GM06990 (cell line): ENCODE measurements around the gene MT1HL1.

Experiments used
- DNase-seq: peaks from one replicate; pipeline ENCODE4 v3.0.0-alpha.2; 2011; ENCODE audit not compliant: insufficient read length; ENCODE audit errors: extremely low read depth
- H3K27me3 ChIP-seq: replicated peaks from 2 replicates; pipeline ENCODE4 v1.6.0; 2011; ENCODE audit warnings: low read length; ENCODE audit not compliant: control insufficient read depth, insufficient read depth
- H3K36me3 ChIP-seq: 2 replicates; pipeline ENCODE4 v1.5.1; 2011; ENCODE audit warnings: low read length; ENCODE audit not compliant: control insufficient read depth, insufficient read depth
- H3K4me3 ChIP-seq: replicated peaks from 2 replicates; pipeline ENCODE4 v1.5.1; 2011; ENCODE audit warnings: low read depth, mild to moderate bottlenecking, control low read depth, low read length
- TF ChIP-seq, protein P1 (sequence below): IDR thresholded peaks from 2 replicates; pipeline ENCODE4 v1.5.1; 2011; ENCODE audit warnings: low read length, control low read depth, mild to moderate bottlenecking, inconsistent platforms; ENCODE audit not compliant: insufficient read depth, poor library complexity, severe bottlenecking

The MT1HL1 gene

GRCh38 chr1:236957235-236957634 lies 47.0 kb downstream of the MT1HL1 start:
- H3K27me3 ChIP-seq, result no peaks in the 10 kb centered on the region
- no peak overlapping the region for H3K4me3 ChIP-seq
- no peaks in the 10 kb centered on the region for H3K36me3 ChIP-seq
- DNase-seq, result no peak
- TF ChIP-seq, protein P1, sequence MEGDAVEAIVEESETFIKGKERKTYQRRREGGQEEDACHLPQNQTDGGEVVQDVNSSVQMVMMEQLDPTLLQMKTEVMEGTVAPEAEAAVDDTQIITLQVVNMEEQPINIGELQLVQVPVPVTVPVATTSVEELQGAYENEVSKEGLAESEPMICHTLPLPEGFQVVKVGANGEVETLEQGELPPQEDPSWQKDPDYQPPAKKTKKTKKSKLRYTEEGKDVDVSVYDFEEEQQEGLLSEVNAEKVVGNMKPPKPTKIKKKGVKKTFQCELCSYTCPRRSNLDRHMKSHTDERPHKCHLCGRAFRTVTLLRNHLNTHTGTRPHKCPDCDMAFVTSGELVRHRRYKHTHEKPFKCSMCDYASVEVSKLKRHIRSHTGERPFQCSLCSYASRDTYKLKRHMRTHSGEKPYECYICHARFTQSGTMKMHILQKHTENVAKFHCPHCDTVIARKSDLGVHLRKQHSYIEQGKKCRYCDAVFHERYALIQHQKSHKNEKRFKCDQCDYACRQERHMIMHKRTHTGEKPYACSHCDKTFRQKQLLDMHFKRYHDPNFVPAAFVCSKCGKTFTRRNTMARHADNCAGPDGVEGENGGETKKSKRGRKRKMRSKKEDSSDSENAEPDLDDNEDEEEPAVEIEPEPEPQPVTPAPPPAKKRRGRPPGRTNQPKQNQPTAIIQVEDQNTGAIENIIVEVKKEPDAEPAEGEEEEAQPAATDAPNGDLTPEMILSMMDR, result no peak
